GM23338 (cell line): ENCODE results near the gene ELL2. TPM values are rescaled to one million over a fixed set of nuclear protein-coding genes. Genes with fewer than 3 reads are reported as not detected.

Source experiments
- ATAC-seq: fragments of 200-7000 bp; cut with Tn5 transposase; 3 replicates; pipeline ENCODE4 v1.9.1; 2020
- DNase-seq: peaks from one replicate; pipeline ENCODE4 v3.0.0-alpha.2; 2015; ENCODE audit warnings: low spot score
- H2AFZ ChIP-seq: fragments of 200-600 bp; sonication (generic); 2 replicates; pipeline ENCODE4 v1.8.0; 2016; ENCODE audit warnings: antibody characterized with exemption, mild to moderate bottlenecking, moderate library complexity
- H3F3A ChIP-seq: fragments of 200-600 bp; sonication (generic); replicated peaks from 2 replicates; pipeline ENCODE4 v1.8.0; 2017; ENCODE audit warnings: antibody characterized with exemption, mixed run types, low read depth
- H3K27ac ChIP-seq: fragments of 200-600 bp; sonication (generic); 2 replicates; pipeline ENCODE4 v1.6.1; 2016; ENCODE audit warnings: low read depth
- H3K27me3 ChIP-seq: fragments of 200-600 bp; sonication (generic); 2 replicates; pipeline ENCODE4 v1.8.0; 2016; ENCODE audit warnings: mild to moderate bottlenecking, mixed run types, moderate library complexity; ENCODE audit not compliant: insufficient read depth
- H3K36me3 ChIP-seq: fragments of 200-600 bp; sonication (generic); 2 replicates; pipeline ENCODE4 v1.8.0; 2016; ENCODE audit warnings: mild to moderate bottlenecking; ENCODE audit not compliant: insufficient read depth
- H3K4me1 ChIP-seq: fragments of 200-600 bp; sonication (generic); 2 replicates; pipeline ENCODE4 v1.8.0; 2016; ENCODE audit warnings: mild to moderate bottlenecking, moderate library complexity; ENCODE audit not compliant: insufficient read depth
- H3K4me2 ChIP-seq: fragments of 200-600 bp; sonication (generic); 2 replicates; pipeline ENCODE4 v1.7.1; 2017; ENCODE audit warnings: mixed run types
- H3K4me3 ChIP-seq: fragments of 200-600 bp; sonication (generic); 2 replicates; pipeline ENCODE4 v1.6.1; 2016; ENCODE audit warnings: mixed run types
- H3K79me2 ChIP-seq: fragments of 200-600 bp; sonication (generic); replicated peaks from 2 replicates; pipeline ENCODE4 v1.8.0; 2017; ENCODE audit warnings: mild to moderate bottlenecking; ENCODE audit not compliant: insufficient read depth
- H3K9me2 ChIP-seq: fragments of 200-600 bp; sonication (generic); 2 replicates; pipeline ENCODE4 v1.8.0; 2017; ENCODE audit not compliant: insufficient read depth
- H4K20me1 ChIP-seq: fragments of 200-600 bp; sonication (generic); replicated peaks from 2 replicates; pipeline ENCODE4 v1.8.0; 2017; ENCODE audit warnings: mild to moderate bottlenecking; ENCODE audit not compliant: insufficient read depth
- H3K27ac Mint-ChIP-seq: 2 replicates; pipeline ENCODE4 v1.8.0; 2020; ENCODE audit warnings: inconsistent platforms, mild to moderate bottlenecking, moderate library complexity, mixed read lengths
- H3K27me3 Mint-ChIP-seq: 3 replicates; pipeline ENCODE4 v1.8.0; 2022; ENCODE audit warnings: low read depth, mild to moderate bottlenecking, moderate library complexity, mixed read lengths, inconsistent platforms; ENCODE audit not compliant: insufficient read depth, poor library complexity
- H3K36me3 Mint-ChIP-seq: 3 replicates; pipeline ENCODE4 v1.8.0; 2021; ENCODE audit warnings: low read depth, mild to moderate bottlenecking, inconsistent platforms, moderate library complexity, mixed read lengths
- H3K4me1 Mint-ChIP-seq: 3 replicates; pipeline ENCODE4 v1.8.0; 2020; ENCODE audit warnings: mild to moderate bottlenecking, inconsistent platforms, mixed read lengths
- H3K4me3 Mint-ChIP-seq: 3 replicates; pipeline ENCODE4 v1.8.0; 2021; ENCODE audit warnings: moderate library complexity, mild to moderate bottlenecking, inconsistent platforms, mixed read lengths
- H3K9me3 Mint-ChIP-seq: 3 replicates; pipeline ENCODE4 v1.8.0; 2020; ENCODE audit warnings: moderate library complexity, mild to moderate bottlenecking, inconsistent platforms, mixed read lengths
- EZH2 ChIP-seq: fragments of 200-600 bp; sonication (generic); IDR thresholded peaks from one replicate; pipeline ENCODE4 v1.8.0; 2017; ENCODE audit warnings: antibody characterized with exemption, mild to moderate bottlenecking, low read depth; ENCODE audit not compliant: unreplicated experiment
- EZH2phosphoT487 ChIP-seq: fragments of 200-600 bp; sonication (generic); IDR thresholded peaks from one replicate; pipeline ENCODE4 v1.8.1; 2018; ENCODE audit warnings: antibody characterized with exemption; ENCODE audit not compliant: unreplicated experiment
- JUNB ChIP-seq: IDR thresholded peaks from one replicate; pipeline ENCODE4 v1.6.1; 2016; ENCODE audit warnings: antibody characterized with exemption; ENCODE audit not compliant: unreplicated experiment
- NANOG ChIP-seq: IDR thresholded peaks from 2 replicates; pipeline ENCODE4 v1.6.1; 2016; ENCODE audit warnings: antibody characterized with exemption, borderline replicate concordance
- POLR2AphosphoS5 ChIP-seq: IDR thresholded peaks from 2 replicates; pipeline ENCODE4 v1.6.1; 2016; ENCODE audit warnings: antibody characterized with exemption, low read depth
- ZNF114 ChIP-seq: fragments of 250-450 bp; sonication (Bioruptor Pico); IDR thresholded peaks from 2 replicates; pipeline ENCODE4 v1.5.0; 2020; ENCODE audit warnings: mild to moderate bottlenecking, moderate library complexity
- polyA plus RNA-seq: library from polyadenylated mRNA; unstranded; fragments of >200 nt; fragmentation: Nextera tagmentation; extraction: Ambion mirVana; gene quantifications from 2 replicates; pipeline ENCODE4 v1.2.1, GENCODE V29; 2016
- total RNA-seq: library from RNA; depleted of rRNA; stranded (reverse); fragments of >200 nt; shearing (Covaris generic); gene quantifications from 2 replicates; pipeline ENCODE4 v1.2.3, GENCODE V29; 2014
- TF ChIP-seq, protein P1 (sequence below), 2 experiments: fragments of 200-600 bp in 1 of 2; sonication (generic) in 1 of 2; conservative IDR thresholded peaks; 2 replicates each; pipeline versions ENCODE4 v1.5.1 to v1.6.1; 2016 to 2017; ENCODE audit warnings: antibody characterized with exemption in 2 of 2, low read depth in 2 of 2, mild to moderate bottlenecking in 2 of 2, moderate library complexity in 1 of 2
- TF ChIP-seq, protein P2 (sequence below): fragments of 250-450 bp; sonication (Bioruptor Pico); IDR thresholded peaks from 2 replicates; pipeline ENCODE4 v1.5.0; 2020; ENCODE audit warnings: mild to moderate bottlenecking, moderate library complexity
- TF ChIP-seq, protein P3 (sequence below): IDR thresholded peaks from one replicate; pipeline ENCODE4 v1.6.1; 2018; ENCODE audit warnings: antibody characterized with exemption; ENCODE audit not compliant: unreplicated experiment

ELL2 gene
- total and polyA plus RNA-seq, 2 experiments from 2014 or later, result 7.4 to 32.6 TPM

DNA sequence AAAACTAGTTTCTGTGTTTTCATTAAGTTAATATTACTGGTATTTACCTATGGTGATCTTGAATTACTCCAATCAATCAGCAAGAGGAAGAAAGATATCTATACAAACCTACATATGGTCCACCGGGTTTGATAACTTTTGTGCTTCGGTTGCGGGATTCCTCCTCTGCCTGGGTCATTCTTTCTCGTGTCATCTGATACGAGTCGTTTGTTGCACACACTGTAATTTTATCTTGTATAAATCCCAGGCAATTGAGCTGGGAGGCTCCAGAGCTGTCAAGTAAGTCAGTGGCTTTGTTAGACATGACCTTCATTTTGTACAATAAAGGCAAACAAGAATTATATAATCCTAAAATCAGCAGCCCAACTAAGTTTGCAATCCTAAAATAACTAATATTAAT, 48.0 kb downstream of the ELL2 start:
- no peaks in the 10 kb centered on the region for H3K36me3 ChIP-seq
- Mint-ChIP-seq H3K36me3 (no peaks in the 10 kb centered on the region), H3K9me3 (no peaks in the 10 kb centered on the region), H3K4me1 (peaks cover 37% of the 10 kb centered on the region), H3K4me3 (no peak overlapping the region), H3K27ac (no peak overlapping the region), H3K27me3 (no peaks in the 10 kb centered on the region)
- DNase-seq, result no peak
- no peak overlapping the region for H3K4me3 ChIP-seq
- no peaks in the 10 kb centered on the region for H3K27me3 ChIP-seq
- no peak overlapping the region for H3K4me2 ChIP-seq
- H3K9me2 ChIP-seq, result no peaks in the 10 kb centered on the region
- peaks cover 19% of the 10 kb centered on the region for H3K4me1 ChIP-seq
- H3K79me2 ChIP-seq, result no peaks in the 10 kb centered on the region
- no peak for ATAC-seq
- H3F3A ChIP-seq, result no peaks in the 10 kb centered on the region
- H2AFZ ChIP-seq, result no peak overlapping the region
- TF ChIP-seq EZH2phosphoT487 (no peak), ZNF114 (no peak), JUNB (no peak), EZH2 (no peak), POLR2AphosphoS5 (no peak), NANOG (no peak)
- TF ChIP-seq, protein P1, sequence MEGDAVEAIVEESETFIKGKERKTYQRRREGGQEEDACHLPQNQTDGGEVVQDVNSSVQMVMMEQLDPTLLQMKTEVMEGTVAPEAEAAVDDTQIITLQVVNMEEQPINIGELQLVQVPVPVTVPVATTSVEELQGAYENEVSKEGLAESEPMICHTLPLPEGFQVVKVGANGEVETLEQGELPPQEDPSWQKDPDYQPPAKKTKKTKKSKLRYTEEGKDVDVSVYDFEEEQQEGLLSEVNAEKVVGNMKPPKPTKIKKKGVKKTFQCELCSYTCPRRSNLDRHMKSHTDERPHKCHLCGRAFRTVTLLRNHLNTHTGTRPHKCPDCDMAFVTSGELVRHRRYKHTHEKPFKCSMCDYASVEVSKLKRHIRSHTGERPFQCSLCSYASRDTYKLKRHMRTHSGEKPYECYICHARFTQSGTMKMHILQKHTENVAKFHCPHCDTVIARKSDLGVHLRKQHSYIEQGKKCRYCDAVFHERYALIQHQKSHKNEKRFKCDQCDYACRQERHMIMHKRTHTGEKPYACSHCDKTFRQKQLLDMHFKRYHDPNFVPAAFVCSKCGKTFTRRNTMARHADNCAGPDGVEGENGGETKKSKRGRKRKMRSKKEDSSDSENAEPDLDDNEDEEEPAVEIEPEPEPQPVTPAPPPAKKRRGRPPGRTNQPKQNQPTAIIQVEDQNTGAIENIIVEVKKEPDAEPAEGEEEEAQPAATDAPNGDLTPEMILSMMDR (conservative IDR thresholded peaks at IDR 0.05; ENCODE audit: low read depth in 2 of 2), result no peak
- TF ChIP-seq, protein P2, sequence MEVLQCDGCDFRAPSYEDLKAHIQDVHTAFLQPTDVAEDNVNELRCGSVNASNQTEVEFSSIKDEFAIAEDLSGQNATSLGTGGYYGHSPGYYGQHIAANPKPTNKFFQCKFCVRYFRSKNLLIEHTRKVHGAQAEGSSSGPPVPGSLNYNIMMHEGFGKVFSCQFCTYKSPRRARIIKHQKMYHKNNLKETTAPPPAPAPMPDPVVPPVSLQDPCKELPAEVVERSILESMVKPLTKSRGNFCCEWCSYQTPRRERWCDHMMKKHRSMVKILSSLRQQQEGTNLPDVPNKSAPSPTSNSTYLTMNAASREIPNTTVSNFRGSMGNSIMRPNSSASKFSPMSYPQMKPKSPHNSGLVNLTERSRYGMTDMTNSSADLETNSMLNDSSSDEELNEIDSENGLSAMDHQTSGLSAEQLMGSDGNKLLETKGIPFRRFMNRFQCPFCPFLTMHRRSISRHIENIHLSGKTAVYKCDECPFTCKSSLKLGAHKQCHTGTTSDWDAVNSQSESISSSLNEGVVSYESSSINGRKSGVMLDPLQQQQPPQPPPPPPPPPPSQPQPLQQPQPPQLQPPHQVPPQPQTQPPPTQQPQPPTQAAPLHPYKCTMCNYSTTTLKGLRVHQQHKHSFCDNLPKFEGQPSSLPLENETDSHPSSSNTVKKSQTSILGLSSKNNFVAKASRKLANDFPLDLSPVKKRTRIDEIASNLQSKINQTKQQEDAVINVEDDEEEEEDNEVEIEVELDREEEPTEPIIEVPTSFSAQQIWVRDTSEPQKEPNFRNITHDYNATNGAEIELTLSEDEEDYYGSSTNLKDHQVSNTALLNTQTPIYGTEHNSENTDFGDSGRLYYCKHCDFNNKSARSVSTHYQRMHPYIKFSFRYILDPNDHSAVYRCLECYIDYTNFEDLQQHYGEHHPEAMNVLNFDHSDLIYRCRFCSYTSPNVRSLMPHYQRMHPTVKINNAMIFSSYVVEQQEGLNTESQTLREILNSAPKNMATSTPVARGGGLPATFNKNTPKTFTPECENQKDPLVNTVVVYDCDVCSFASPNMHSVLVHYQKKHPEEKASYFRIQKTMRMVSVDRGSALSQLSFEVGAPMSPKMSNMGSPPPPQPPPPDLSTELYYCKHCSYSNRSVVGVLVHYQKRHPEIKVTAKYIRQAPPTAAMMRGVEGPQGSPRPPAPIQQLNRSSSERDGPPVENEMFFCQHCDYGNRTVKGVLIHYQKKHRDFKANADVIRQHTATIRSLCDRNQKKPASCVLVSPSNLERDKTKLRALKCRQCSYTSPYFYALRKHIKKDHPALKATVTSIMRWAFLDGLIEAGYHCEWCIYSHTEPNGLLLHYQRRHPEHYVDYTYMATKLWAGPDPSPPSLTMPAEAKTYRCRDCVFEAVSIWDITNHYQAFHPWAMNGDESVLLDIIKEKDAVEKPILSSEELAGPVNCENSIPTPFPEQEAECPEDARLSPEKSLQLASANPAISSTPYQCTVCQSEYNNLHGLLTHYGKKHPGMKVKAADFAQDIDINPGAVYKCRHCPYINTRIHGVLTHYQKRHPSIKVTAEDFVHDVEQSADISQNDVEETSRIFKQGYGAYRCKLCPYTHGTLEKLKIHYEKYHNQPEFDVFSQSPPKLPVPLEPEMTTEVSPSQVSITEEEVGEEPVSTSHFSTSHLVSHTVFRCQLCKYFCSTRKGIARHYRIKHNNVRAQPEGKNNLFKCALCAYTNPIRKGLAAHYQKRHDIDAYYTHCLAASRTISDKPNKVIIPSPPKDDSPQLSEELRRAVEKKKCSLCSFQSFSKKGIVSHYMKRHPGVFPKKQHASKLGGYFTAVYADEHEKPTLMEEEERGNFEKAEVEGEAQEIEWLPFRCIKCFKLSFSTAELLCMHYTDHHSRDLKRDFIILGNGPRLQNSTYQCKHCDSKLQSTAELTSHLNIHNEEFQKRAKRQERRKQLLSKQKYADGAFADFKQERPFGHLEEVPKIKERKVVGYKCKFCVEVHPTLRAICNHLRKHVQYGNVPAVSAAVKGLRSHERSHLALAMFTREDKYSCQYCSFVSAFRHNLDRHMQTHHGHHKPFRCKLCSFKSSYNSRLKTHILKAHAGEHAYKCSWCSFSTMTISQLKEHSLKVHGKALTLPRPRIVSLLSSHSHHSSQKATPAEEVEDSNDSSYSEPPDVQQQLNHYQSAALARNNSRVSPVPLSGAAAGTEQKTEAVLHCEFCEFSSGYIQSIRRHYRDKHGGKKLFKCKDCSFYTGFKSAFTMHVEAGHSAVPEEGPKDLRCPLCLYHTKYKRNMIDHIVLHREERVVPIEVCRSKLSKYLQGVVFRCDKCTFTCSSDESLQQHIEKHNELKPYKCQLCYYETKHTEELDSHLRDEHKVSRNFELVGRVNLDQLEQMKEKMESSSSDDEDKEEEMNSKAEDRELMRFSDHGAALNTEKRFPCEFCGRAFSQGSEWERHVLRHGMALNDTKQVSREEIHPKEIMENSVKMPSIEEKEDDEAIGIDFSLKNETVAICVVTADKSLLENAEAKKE, result no peak
- TF ChIP-seq, protein P3, sequence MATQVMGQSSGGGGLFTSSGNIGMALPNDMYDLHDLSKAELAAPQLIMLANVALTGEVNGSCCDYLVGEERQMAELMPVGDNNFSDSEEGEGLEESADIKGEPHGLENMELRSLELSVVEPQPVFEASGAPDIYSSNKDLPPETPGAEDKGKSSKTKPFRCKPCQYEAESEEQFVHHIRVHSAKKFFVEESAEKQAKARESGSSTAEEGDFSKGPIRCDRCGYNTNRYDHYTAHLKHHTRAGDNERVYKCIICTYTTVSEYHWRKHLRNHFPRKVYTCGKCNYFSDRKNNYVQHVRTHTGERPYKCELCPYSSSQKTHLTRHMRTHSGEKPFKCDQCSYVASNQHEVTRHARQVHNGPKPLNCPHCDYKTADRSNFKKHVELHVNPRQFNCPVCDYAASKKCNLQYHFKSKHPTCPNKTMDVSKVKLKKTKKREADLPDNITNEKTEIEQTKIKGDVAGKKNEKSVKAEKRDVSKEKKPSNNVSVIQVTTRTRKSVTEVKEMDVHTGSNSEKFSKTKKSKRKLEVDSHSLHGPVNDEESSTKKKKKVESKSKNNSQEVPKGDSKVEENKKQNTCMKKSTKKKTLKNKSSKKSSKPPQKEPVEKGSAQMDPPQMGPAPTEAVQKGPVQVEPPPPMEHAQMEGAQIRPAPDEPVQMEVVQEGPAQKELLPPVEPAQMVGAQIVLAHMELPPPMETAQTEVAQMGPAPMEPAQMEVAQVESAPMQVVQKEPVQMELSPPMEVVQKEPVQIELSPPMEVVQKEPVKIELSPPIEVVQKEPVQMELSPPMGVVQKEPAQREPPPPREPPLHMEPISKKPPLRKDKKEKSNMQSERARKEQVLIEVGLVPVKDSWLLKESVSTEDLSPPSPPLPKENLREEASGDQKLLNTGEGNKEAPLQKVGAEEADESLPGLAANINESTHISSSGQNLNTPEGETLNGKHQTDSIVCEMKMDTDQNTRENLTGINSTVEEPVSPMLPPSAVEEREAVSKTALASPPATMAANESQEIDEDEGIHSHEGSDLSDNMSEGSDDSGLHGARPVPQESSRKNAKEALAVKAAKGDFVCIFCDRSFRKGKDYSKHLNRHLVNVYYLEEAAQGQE, result no peak
- H3K27ac ChIP-seq, result no peak overlapping the region
- no peaks in the 10 kb centered on the region for H4K20me1 ChIP-seq
